SK-N-SH treated with all-trans-retinoic acid at 6 μM for 48 hours (cell line): ENCODE results near the gene NOTCH3.

Experiments used
- ATAC-seq: fragments of 200-7000 bp; cut with Tn5 transposase; 3 replicates; pipeline ENCODE4 v1.9.1; 2020; ENCODE audit warnings: mild to moderate bottlenecking, moderate library complexity
- ARNTL ChIP-seq: fragments of 450-650 bp; formaldehyde crosslinking; IDR thresholded peaks from 2 replicates; pipeline ENCODE4 v1.5.0; 2020; ENCODE audit warnings: low read depth, mild to moderate bottlenecking, moderate library complexity, borderline replicate concordance
- BACH2 ChIP-seq: fragments of 250-450 bp; sonication (Bioruptor Pico); IDR thresholded peaks from 2 replicates; pipeline ENCODE4 v1.9.0; 2021; ENCODE audit warnings: mild to moderate bottlenecking, borderline replicate concordance
- CSDC2 ChIP-seq: fragments of 250-450 bp; sonication (Bioruptor Pico); IDR thresholded peaks from 2 replicates; pipeline ENCODE4 v1.5.0; 2020; ENCODE audit warnings: mild to moderate bottlenecking, moderate library complexity
- CSRNP3 ChIP-seq: fragments of 250-450 bp; sonication (Bioruptor Pico); IDR thresholded peaks from 2 replicates; pipeline ENCODE4 v1.5.1; 2021; ENCODE audit warnings: mild to moderate bottlenecking, moderate library complexity
- ESRRG ChIP-seq: fragments of 250-450 bp; sonication (Bioruptor Pico); IDR thresholded peaks from 2 replicates; pipeline ENCODE4 v1.6.1; 2021; ENCODE audit warnings: mild to moderate bottlenecking
- GLIS3 ChIP-seq: fragments of 250-450 bp; sonication (Bioruptor Pico); IDR thresholded peaks from 2 replicates; pipeline ENCODE4 v1.5.0; 2020; ENCODE audit warnings: mild to moderate bottlenecking, moderate library complexity
- ISL1 ChIP-seq: fragments of 250-450 bp; sonication (Bioruptor Pico); IDR thresholded peaks from 2 replicates; pipeline ENCODE4 v2.1.2; 2022; ENCODE audit warnings: mild to moderate bottlenecking, moderate library complexity
- OSR1 ChIP-seq: fragments of 250-450 bp; sonication (Bioruptor Pico); IDR thresholded peaks from 2 replicates; pipeline ENCODE4 v1.8.0; 2022; ENCODE audit warnings: moderate library complexity, mild to moderate bottlenecking, inconsistent platforms
- PATZ1 ChIP-seq: fragments of 250-450 bp; sonication (Bioruptor Pico); IDR thresholded peaks from 2 replicates; pipeline ENCODE4 v1.8.0; 2020; ENCODE audit warnings: mild to moderate bottlenecking, moderate library complexity, borderline replicate concordance
- POU6F1 ChIP-seq: fragments of 250-450 bp; sonication (Bioruptor Pico); IDR thresholded peaks from 2 replicates; pipeline ENCODE4 v1.8.0; 2021; ENCODE audit warnings: low read depth, mild to moderate bottlenecking, moderate library complexity, borderline replicate concordance
- RARB ChIP-seq: fragments of 250-450 bp; sonication (Bioruptor Pico); IDR thresholded peaks from 2 replicates; pipeline ENCODE4 v1.8.0; 2021; ENCODE audit warnings: mild to moderate bottlenecking, moderate library complexity
- SNAI2 ChIP-seq: fragments of 250-450 bp; sonication (Bioruptor Pico); IDR thresholded peaks from 2 replicates; pipeline ENCODE4 v1.5.0; 2020; ENCODE audit warnings: mild to moderate bottlenecking, moderate library complexity
- TCF4 ChIP-seq: fragments of 250-450 bp; sonication (Bioruptor Pico); IDR thresholded peaks from 2 replicates; pipeline ENCODE4 v1.8.0; 2021; ENCODE audit warnings: mild to moderate bottlenecking, moderate library complexity, borderline replicate concordance
- TOX ChIP-seq: fragments of 250-450 bp; sonication (Bioruptor Pico); IDR thresholded peaks from 2 replicates; pipeline ENCODE4 v1.8.0; 2021; ENCODE audit warnings: mild to moderate bottlenecking, moderate library complexity, borderline replicate concordance
- ZC3H10 ChIP-seq: fragments of 250-450 bp; sonication (Bioruptor Pico); IDR thresholded peaks from 2 replicates; pipeline ENCODE4 v1.5.1; 2021; ENCODE audit warnings: mild to moderate bottlenecking, moderate library complexity
- ZFP30 ChIP-seq: fragments of 450-650 bp; formaldehyde crosslinking; IDR thresholded peaks from 2 replicates; pipeline ENCODE4 v1.5.0; 2022; ENCODE audit warnings: mild to moderate bottlenecking, moderate library complexity
- ZNF565 ChIP-seq: fragments of 450-650 bp; formaldehyde crosslinking; conservative IDR thresholded peaks from 2 replicates; pipeline ENCODE4 v1.5.0; 2020; ENCODE audit warnings: low read depth, mild to moderate bottlenecking, moderate library complexity
- ZNF70 ChIP-seq: fragments of 450-650 bp; formaldehyde crosslinking; IDR thresholded peaks from 2 replicates; pipeline ENCODE4 v1.5.0; 2020; ENCODE audit warnings: mild to moderate bottlenecking, moderate library complexity
- ZNF8 ChIP-seq: fragments of 450-650 bp; formaldehyde crosslinking; IDR thresholded peaks from 2 replicates; pipeline ENCODE4 v1.5.0; 2020; ENCODE audit warnings: mild to moderate bottlenecking, moderate library complexity

NOTCH3 gene

GRCh38 chr19:15237759-15238638 is 37.2 kb upstream of the NOTCH3 start:
- TF ChIP-seq ZNF70 (CRISPR knock-in tag), result no peak

GRCh38 chr19:15236886-15237285 is 36.1 kb upstream of the NOTCH3 start:
- no peak for ATAC-seq
- no peak for TF ChIP-seq PATZ1 (CRISPR knock-in tag)
- no peak for TF ChIP-seq GLIS3 (CRISPR knock-in tag)
- TF ChIP-seq ARNTL (CRISPR knock-in tag), result no peak
- TF ChIP-seq ZFP30 (CRISPR knock-in tag), result no peak

More at GRCh38 chr19:15237759-15238638, 37.2 kb upstream of the NOTCH3 start:
- ATAC-seq, result no peak

- TF ChIP-seq BACH2 (CRISPR knock-in tag) (no peak), RARB (CRISPR knock-in tag) (no peak)
- no peak for ATAC-seq
These were observed 35.0 kb upstream of the NOTCH3 start for GRCh38 chr19:15235781-15236180.

- TF ChIP-seq CSRNP3 (CRISPR knock-in tag) (no peak), ESRRG (no peak), TOX (CRISPR knock-in tag) (no peak), TCF4 (no peak)
These were observed 33.8 kb upstream of the NOTCH3 start for GRCh38 chr19:15234431-15235130.

GRCh38 chr19:15231271-15231670 is 30.5 kb upstream of the NOTCH3 start:
- ATAC-seq, result no peak
- TF ChIP-seq POU6F1 (CRISPR knock-in tag) (no peak), ISL1 (CRISPR knock-in tag) (no peak), ZNF565 (CRISPR knock-in tag) (no peak), SNAI2 (CRISPR knock-in tag) (no peak), OSR1 (CRISPR knock-in tag) (no peak), BACH2 (CRISPR knock-in tag) (no peak), ESRRG (no peak), ZFP30 (CRISPR knock-in tag) (no peak)

More at GRCh38 chr19:15234431-15235130, 33.8 kb upstream of the NOTCH3 start:
- no peak; the same call in 2 of the 3 replicates for ATAC-seq

- no peak for TF ChIP-seq ZFP30 (CRISPR knock-in tag)
- no peak for TF ChIP-seq ZC3H10
- TF ChIP-seq TOX (CRISPR knock-in tag), result no peak
- no peak for TF ChIP-seq POU6F1 (CRISPR knock-in tag)
- no peak for TF ChIP-seq ZNF565 (CRISPR knock-in tag)
- no peak for TF ChIP-seq TCF4
- no peak for TF ChIP-seq PATZ1 (CRISPR knock-in tag)
- TF ChIP-seq ZNF70 (CRISPR knock-in tag), result no peak
- TF ChIP-seq CSDC2 (CRISPR knock-in tag), result no peak
- TF ChIP-seq BACH2 (CRISPR knock-in tag), result no peak
- TF ChIP-seq RARB (CRISPR knock-in tag), result no peak
- no peak for TF ChIP-seq ZNF8 (CRISPR knock-in tag)
- ATAC-seq, result no peak
These were observed 26.5 kb upstream of the NOTCH3 start for GRCh38 chr19:15227261-15227660.
